Calu3 (cell line): Measurements from ENCODE around the gene CASR. TPM values are rescaled to one million over a fixed set of nuclear protein-coding genes. Genes with fewer than 3 reads are reported as not detected.
"Not testable (repeated sequence)": the region's sequence is repeated elsewhere in the genome, so short reads cannot be mapped to it uniquely, and the experiment has no call there.

Source experiments
- BruUV-seq: library from RNA; stranded (reverse); fragments of 400-500 nt; replicated peaks from 2 replicates; lab custom pipeline; 2021; lab: Mats Ljungman, UMichigan
- CTCF ChIA-PET: fragments of 300-600 bp; sonication (Branson Sonifier 250); formaldehyde crosslinking; loops from one replicate; lab custom pipeline; 2022; ENCODE audit warnings: antibody characterized with exemption; lab: Charles Lee
- DNase-seq: peaks from one replicate; pipeline ENCODE4 v3.0.0; 2022
- H3K27ac Mint-ChIP-seq: one replicate; pipeline ENCODE4 v1.8.0; 2022; ENCODE audit warnings: mixed read lengths; ENCODE audit not compliant: unreplicated experiment
- H3K27me3 Mint-ChIP-seq: one replicate; pipeline ENCODE4 v1.8.0; 2022; ENCODE audit warnings: mixed read lengths; ENCODE audit not compliant: unreplicated experiment
- H3K36me3 Mint-ChIP-seq: one replicate; pipeline ENCODE4 v1.8.0; 2022; ENCODE audit warnings: mild to moderate bottlenecking, moderate library complexity, mixed read lengths; ENCODE audit not compliant: insufficient read depth, unreplicated experiment
- H3K4me1 Mint-ChIP-seq: one replicate; pipeline ENCODE4 v1.8.0; 2022; ENCODE audit warnings: mild to moderate bottlenecking, low read depth, mixed read lengths; ENCODE audit not compliant: unreplicated experiment
- H3K4me3 Mint-ChIP-seq: one replicate; pipeline ENCODE4 v1.8.0; 2022; ENCODE audit warnings: mild to moderate bottlenecking, low read depth, moderate library complexity, mixed read lengths; ENCODE audit not compliant: unreplicated experiment
- H3K9me3 Mint-ChIP-seq: one replicate; pipeline ENCODE4 v1.8.0; 2022; ENCODE audit warnings: low read depth, mixed read lengths; ENCODE audit not compliant: unreplicated experiment
- CTCF ChIP-seq: fragments of 200-600 bp; IDR thresholded peaks from one replicate; pipeline ENCODE4 v1.8.0; 2022; ENCODE audit warnings: antibody characterized with exemption; ENCODE audit not compliant: unreplicated experiment
- intact Hi-C: fragments of 100-400 bp; cut with micrococcal nuclease; formaldehyde crosslinking; loops from one replicate; pipeline ENCODE4 v1.10.0; 2022; ENCODE audit not compliant: unreplicated experiment
- total RNA-seq: library from RNA; stranded (reverse); gene quantifications from 2 replicates; pipeline ENCODE4 v1.2.3, GENCODE V29; 2022

The CASR gene
- total RNA-seq, 1 experiment from 2014 or later = 2.3 TPM

GRCh38 chr3:122199552-122199951, 16.1 kb downstream of the CASR start:
- Mint-ChIP-seq H3K27ac (no peak overlapping the region), H3K9me3 (no peaks in the 10 kb centered on the region), H3K36me3 (no peaks in the 10 kb centered on the region), H3K4me1 (no peaks in the 10 kb centered on the region), H3K4me3 (no peak overlapping the region), H3K27me3 (no peaks in the 10 kb centered on the region)
- DNase-seq = no peak
- intact Hi-C loops = no loop called here
- CTCF ChIA-PET = no interaction called here
- no peak for TF ChIP-seq CTCF
- no TSS peak for BruUV-seq

GRCh38 chr3:122200661-122201060, 17.2 kb downstream of the CASR start:
- Mint-ChIP-seq H3K36me3 (no peaks in the 10 kb centered on the region), H3K9me3 (no peaks in the 10 kb centered on the region), H3K27me3 (no peaks in the 10 kb centered on the region), H3K4me1 (no peaks in the 10 kb centered on the region), H3K4me3 (no peak overlapping the region), H3K27ac (no peak overlapping the region)
- peak; percentile 12 for DNase-seq
- CTCF ChIA-PET = no interaction called here
- intact Hi-C loops = no loop called here
- no peak for TF ChIP-seq CTCF
- BruUV-seq = no TSS peak

- BruUV-seq, intact Hi-C loops, H3K4me3 Mint-ChIP-seq, CTCF ChIA-PET, H3K4me1 Mint-ChIP-seq, H3K27me3 Mint-ChIP-seq, H3K36me3 Mint-ChIP-seq, H3K27ac Mint-ChIP-seq, H3K9me3 Mint-ChIP-seq, DNase-seq: not testable (repeated sequence)
Observed at GRCh38 chr3:122201476-122201875, 18.0 kb downstream of the CASR start.

GRCh38 chr3:122208579-122208978, 25.1 kb downstream of the CASR start:
- no TSS peak for BruUV-seq
- peaks cover 2% of the 10 kb centered on the region for H3K9me3 Mint-ChIP-seq
- no peak for TF ChIP-seq CTCF
- no peak overlapping the region for H3K27ac Mint-ChIP-seq
- H3K27me3 Mint-ChIP-seq = no peaks in the 10 kb centered on the region
- CTCF ChIA-PET = no interaction called here
- intact Hi-C loops = no loop called here
- no peak overlapping the region for H3K4me3 Mint-ChIP-seq
- no peaks in the 10 kb centered on the region for H3K36me3 Mint-ChIP-seq
- DNase-seq = no peak
- no peaks in the 10 kb centered on the region for H3K4me1 Mint-ChIP-seq

GRCh38 chr3:122213650-122214049, 30.2 kb downstream of the CASR start:
- intact Hi-C loops = loop anchor here (1.0 kb wide), 1 partner anchor 108 kb away; no protein-coding TSS in a partner anchor
- CTCF ChIA-PET = no interaction called here
- Mint-ChIP-seq H3K4me1 (peaks cover 14% of the 10 kb centered on the region), H3K9me3 (peaks cover 2% of the 10 kb centered on the region), H3K27ac (no peak overlapping the region), H3K4me3 (no peak overlapping the region), H3K27me3 (no peaks in the 10 kb centered on the region), H3K36me3 (no peaks in the 10 kb centered on the region)
- no peak for TF ChIP-seq CTCF
- no TSS peak for BruUV-seq
- DNase-seq = no peak
